Skin epidermis (tissue), 12 donors: ENCODE data around the gene NIPBL.
A peak's percentile ranks its signal among the peaks of the same experiment; 100 is the strongest.
"Not testable (repeated sequence)": the region's sequence is repeated elsewhere in the genome, so short reads cannot be mapped to it uniquely, and the experiment has no call there.

Experiments used
- H3K27ac ChIP-seq, 21 experiments: fragments of 200-600 bp; sonication (generic) in 11 of 21; one replicate each; pipeline ENCODE4 v1.5.0; 2020; ENCODE audit warnings: mild to moderate bottlenecking in 3 of 21, inconsistent platforms in 2 of 21, moderate library complexity in 2 of 21
- H3K4me3 ChIP-seq, 7 experiments: fragments of 200-600 bp; sonication (generic) in 2 of 7; one replicate each; pipeline ENCODE4 v1.5.0; 2020; ENCODE audit warnings: inconsistent platforms in 2 of 7, mild to moderate bottlenecking in 2 of 7, moderate library complexity in 1 of 7

NIPBL gene

GRCh38 chr5:37064442-37064841 lies 187.9 kb downstream of the NIPBL start:
- no peak overlapping the region for H3K4me3 ChIP-seq
- no peak overlapping the region for H3K27ac ChIP-seq

GRCh38 chr5:37071487-37071886 lies 194.9 kb downstream of the NIPBL start:
- Histone ChIP-seq H3K4me3 (no peak overlapping the region), H3K27ac (no peak overlapping the region)

- Histone ChIP-seq H3K4me3 (no peak overlapping the region), H3K27ac (no peak overlapping the region)
Measured at GRCh38 chr5:37071901-37072581, 195.5 kb downstream of the NIPBL start.

- H3K4me3 ChIP-seq = no peak overlapping the region
- H3K27ac ChIP-seq = no peak overlapping the region
Measured at GRCh38 chr5:37075399-37075950, 198.9 kb downstream of the NIPBL start.

GRCh38 chr5:37077146-37077545 lies 200.6 kb downstream of the NIPBL start:
- no peak overlapping the region for H3K27ac ChIP-seq
- H3K4me3 ChIP-seq = no peak overlapping the region

- H3K27ac ChIP-seq = no peak overlapping the region
- no peak overlapping the region for H3K4me3 ChIP-seq
Measured at GRCh38 chr5:37080697-37081096, 204.1 kb downstream of the NIPBL start.

- H3K4me3 ChIP-seq, H3K27ac ChIP-seq: not testable (repeated sequence)
Measured at GRCh38 chr5:37082977-37083376, 206.4 kb downstream of the NIPBL start.

- not testable (repeated sequence) for H3K4me3 ChIP-seq, H3K27ac ChIP-seq
Measured at GRCh38 chr5:37086026-37086425, 209.5 kb downstream of the NIPBL start.

GRCh38 chr5:37086466-37087173 lies 210.1 kb downstream of the NIPBL start:
- Histone ChIP-seq H3K27ac (no peak overlapping the region), H3K4me3 (no peak overlapping the region)

GRCh38 chr5:37088009-37088408 lies 211.4 kb downstream of the NIPBL start:
- no peak overlapping the region for H3K4me3 ChIP-seq
- H3K27ac ChIP-seq = no peak overlapping the region

- H3K4me3 ChIP-seq = no peak overlapping the region
- no peak overlapping the region for H3K27ac ChIP-seq
Measured at GRCh38 chr5:37090123-37090726, 213.7 kb downstream of the NIPBL start.

GRCh38 chr5:37090781-37091180 lies 214.2 kb downstream of the NIPBL start:
- Histone ChIP-seq H3K4me3 (no peak overlapping the region), H3K27ac (no peak overlapping the region)

- H3K4me3 ChIP-seq, H3K27ac ChIP-seq: not testable (repeated sequence)
Measured at GRCh38 chr5:37093795-37094194, 217.2 kb downstream of the NIPBL start.

- H3K27ac ChIP-seq, H3K4me3 ChIP-seq: not testable (repeated sequence)
Measured at GRCh38 chr5:37099267-37099666, 222.7 kb downstream of the NIPBL start.

- H3K27ac ChIP-seq = no peak overlapping the region
- H3K4me3 ChIP-seq = no peak overlapping the region
Measured at GRCh38 chr5:37103302-37103701, 226.7 kb downstream of the NIPBL start.

GRCh38 chr5:37109338-37109737 lies 232.8 kb downstream of the NIPBL start:
- no peak overlapping the region for H3K27ac ChIP-seq
- no peak overlapping the region for H3K4me3 ChIP-seq

- H3K4me3 ChIP-seq = no peak overlapping the region
- no peak overlapping the region for H3K27ac ChIP-seq
Measured at GRCh38 chr5:37110135-37110534, 233.6 kb downstream of the NIPBL start.

- H3K4me3 ChIP-seq = no peak overlapping the region
- peak overlapping the region in 1 of 21 experiments; percentile 48 for H3K27ac ChIP-seq
Measured at GRCh38 chr5:37111426-37112382, 235.1 kb downstream of the NIPBL start.

- Histone ChIP-seq H3K4me3 (no peak overlapping the region), H3K27ac (no peak overlapping the region)
Measured at GRCh38 chr5:37112383-37112991, 235.9 kb downstream of the NIPBL start.
